ENCODE measurements around the gene TMEM272. TPM values are rescaled to one million over a fixed set of nuclear protein-coding genes. Genes with fewer than 3 reads are reported as not detected.
A peak's percentile ranks its signal among the peaks of the same experiment; 100 is the strongest.

The TMEM272 gene
- total RNA-seq, 1 donor from 2014 or later = 0.55 TPM

GRCh38 chr13:51793570-51794271 is 51.3 kb downstream of the TMEM272 start:
- DNase-seq (no peak), ATAC-seq (peak; percentile 50)
- intact Hi-C loops (cut with micrococcal nuclease) = no loop called here

GRCh38 chr13:51786425-51787265 is 58.3 kb downstream of the TMEM272 start:
- no peak for DNase-seq
- intact Hi-C loops (cut with micrococcal nuclease) = no loop called here
- ATAC-seq = peak; percentile 32

- intact Hi-C loops (cut with micrococcal nuclease) = no loop called here
- DNase-seq = peak; percentile 85
- ATAC-seq = peak; percentile 88
Measured at GRCh38 chr13:51785712-51786424, 59.1 kb downstream of the TMEM272 start.

GRCh38 chr13:51784097-51784496 is 60.9 kb downstream of the TMEM272 start:
- no peak for DNase-seq
- intact Hi-C loops (cut with micrococcal nuclease) = no loop called here
- no peak for ATAC-seq

GRCh38 chr13:51783428-51784094 is 61.4 kb downstream of the TMEM272 start:
- DNase-seq (no peak), ATAC-seq (no peak)
- intact Hi-C loops (cut with micrococcal nuclease) = no loop called here

GRCh38 chr13:51782026-51782710 is 62.8 kb downstream of the TMEM272 start:
- ATAC-seq = no peak
- DNase-seq = no peak
- intact Hi-C loops (cut with micrococcal nuclease) = no loop called here

- DNase-seq (peak; percentile 47), ATAC-seq (peak; percentile 59)
- intact Hi-C loops (cut with micrococcal nuclease) = no loop called here
Measured at GRCh38 chr13:51781246-51782022, 63.5 kb downstream of the TMEM272 start.

GRCh38 chr13:51780099-51780498 is 64.9 kb downstream of the TMEM272 start:
- ATAC-seq (no peak), DNase-seq (no peak)
- intact Hi-C loops (cut with micrococcal nuclease) = no loop called here

- intact Hi-C loops (cut with micrococcal nuclease) = no loop called here
- no peak for DNase-seq
- no peak for ATAC-seq
Measured at GRCh38 chr13:51778392-51778791, 66.6 kb downstream of the TMEM272 start.

- no peak for DNase-seq
- intact Hi-C loops (cut with micrococcal nuclease) = no loop called here
- no peak for ATAC-seq
Measured at GRCh38 chr13:51777921-51778320, 67.1 kb downstream of the TMEM272 start.

- ATAC-seq (no peak), DNase-seq (no peak)
- intact Hi-C loops (cut with micrococcal nuclease) = no loop called here
Measured at GRCh38 chr13:51776179-51776578, 68.8 kb downstream of the TMEM272 start.

- DNase-seq (no peak), ATAC-seq (no peak)
- intact Hi-C loops (cut with micrococcal nuclease) = no loop called here
Measured at GRCh38 chr13:51773515-51773914, 71.5 kb downstream of the TMEM272 start.

GRCh38 chr13:51772781-51773180 is 72.2 kb downstream of the TMEM272 start:
- intact Hi-C loops (cut with micrococcal nuclease) = no loop called here
- ATAC-seq = no peak
- DNase-seq = no peak

GRCh38 chr13:51772105-51772455 is 72.9 kb downstream of the TMEM272 start:
- no peak for ATAC-seq
- DNase-seq = no peak
- intact Hi-C loops (cut with micrococcal nuclease) = no loop called here

- no peak for DNase-seq
- ATAC-seq = peak; percentile 31
- intact Hi-C loops (cut with micrococcal nuclease) = no loop called here
Measured at GRCh38 chr13:51771418-51772104, 73.4 kb downstream of the TMEM272 start.

- ATAC-seq (no peak), DNase-seq (no peak)
- intact Hi-C loops (cut with micrococcal nuclease) = no loop called here
Measured at GRCh38 chr13:51770681-51771417, 74.1 kb downstream of the TMEM272 start.

GRCh38 chr13:51770160-51770559 is 74.8 kb downstream of the TMEM272 start:
- no peak for DNase-seq
- intact Hi-C loops (cut with micrococcal nuclease) = no loop called here
- no peak for ATAC-seq

Measured in left ventricle myocardium superior (tissue), 1 donor.